Measurements from ENCODE around the gene PHF21A. TPM values are rescaled to one million over a fixed set of nuclear protein-coding genes. Genes with fewer than 3 reads are reported as not detected.

Gene PHF21A
- total and polyA plus RNA-seq, 2 donors (not counting 3 experiments of a cell fraction or from before 2014, with no cell fraction given), result 14.1 to 30.5 TPM

DNA sequence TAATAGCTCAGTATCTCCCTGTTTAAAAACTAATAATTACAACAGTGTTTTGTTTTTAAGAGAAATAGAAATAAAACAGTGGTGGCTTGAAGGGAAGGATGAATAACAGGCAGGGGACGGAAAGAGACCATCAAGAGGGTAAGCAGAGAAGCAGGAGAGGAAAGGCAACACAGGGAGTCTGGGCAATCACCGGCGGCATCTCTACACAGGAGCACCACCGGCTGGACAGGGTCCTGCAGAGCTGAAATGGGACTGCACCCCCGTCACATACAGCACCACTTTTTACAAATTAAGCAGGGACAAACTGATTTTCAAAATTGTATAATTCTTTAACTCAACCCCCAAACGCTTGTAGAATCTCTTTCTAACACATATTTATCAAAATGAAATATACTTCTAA lies 18.4 kb downstream of the PHF21A start:
- Histone ChIP-seq H3K27ac (ENCODE audit: insufficient read depth, low read depth, low read length) (no peak overlapping the region), H3K79me2 (ENCODE audit: control insufficient read depth, insufficient read depth, low read length) (no peaks in the 10 kb centered on the region), H3K27me3 (ENCODE audit: control insufficient read depth in 2 of 2, insufficient read depth in 2 of 2, low read length in 2 of 2) (no peaks in the 10 kb centered on the region), H3K4me2 (ENCODE audit: insufficient read depth, low read length) (no peak overlapping the region), H3K9ac (replicated peaks; ENCODE audit: extremely low read depth, insufficient read depth, low read length) (no peak overlapping the region), H3K9me1 (replicated peaks; ENCODE audit: control insufficient read depth, extremely low read depth, insufficient read depth, low read length) (no peaks in the 10 kb centered on the region), H3K36me3 (ENCODE audit: control insufficient read depth in 2 of 2, extremely low read depth in 1 of 2, insufficient read depth in 2 of 2, low read length in 2 of 2) (no peaks in the 10 kb centered on the region), H3K4me1 (ENCODE audit: control insufficient read depth, extremely low read depth, insufficient read depth, low read length) (peaks cover 5% of the 10 kb centered on the region), H2AFZ (ENCODE audit: low read depth, low read length) (no peak overlapping the region), H4K20me1 (replicated peaks; ENCODE audit: control insufficient read depth, extremely low read depth, insufficient read depth, low read length) (no peaks in the 10 kb centered on the region), H3K9me3 (replicated peaks; ENCODE audit: control insufficient read depth, insufficient read depth, low read length) (no peaks in the 10 kb centered on the region), H3K4me3 (replicated peaks in 1 of 3; ENCODE audit: insufficient read depth in 1 of 3, low read depth in 1 of 3, low read length in 3 of 3) (no peak overlapping the region)
- dilution Hi-C loops (cut with MboI; ENCODE audit: extremely low pct_ligation_motif_present, low sequenced_read_pairs), result no loop called here
- CTCF ChIA-PET, result interaction anchor here (1.0 to 1.7 kb wide), 2 partner anchors 8 to 72 kb away, joined by 3 to 4 read pairs; no protein-coding TSS in a partner anchor
- FAIRE-seq (no peak), DNase-seq (ENCODE audit: low read depth, low spot score) (no peak)
- intact Hi-C loops (cut with micrococcal nuclease), result no loop called here
- no TSS peak for BruUV-seq (replicated peaks)
- POLR2A ChIA-PET, result no interaction called here
- TF ChIP-seq POLR2AphosphoS5 (IDR thresholded peaks at IDR 0.05; ENCODE audit: insufficient read depth, low read depth, low read length) (no peak), JUN (IDR thresholded peaks at IDR 0.05; ENCODE audit: borderline replicate concordance, insufficient read depth, insufficient read length, low read depth) (no peak), EZH2 (IDR thresholded peaks at IDR 0.05; ENCODE audit: borderline replicate concordance, low read depth, low read length, severe bottlenecking) (no peak), MYC (IDR thresholded peaks at IDR 0.05; ENCODE audit: low read depth, low read length) (no peak), POLR2A (IDR thresholded peaks at IDR 0.05; ENCODE audit: low read depth, low read length) (no peak), FOS (IDR thresholded peaks at IDR 0.05; ENCODE audit: borderline replicate concordance, insufficient read depth, low read length) (no peak), GATA2 (IDR thresholded peaks at IDR 0.05; ENCODE audit: insufficient read depth, insufficient read length, low read depth, low read length) (no peak)
- TF ChIP-seq, protein P1, sequence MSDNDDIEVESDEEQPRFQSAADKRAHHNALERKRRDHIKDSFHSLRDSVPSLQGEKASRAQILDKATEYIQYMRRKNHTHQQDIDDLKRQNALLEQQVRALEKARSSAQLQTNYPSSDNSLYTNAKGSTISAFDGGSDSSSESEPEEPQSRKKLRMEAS (IDR thresholded peaks at IDR 0.05; ENCODE audit: insufficient read depth, insufficient read length), result no peak
- TF ChIP-seq, protein P2, sequence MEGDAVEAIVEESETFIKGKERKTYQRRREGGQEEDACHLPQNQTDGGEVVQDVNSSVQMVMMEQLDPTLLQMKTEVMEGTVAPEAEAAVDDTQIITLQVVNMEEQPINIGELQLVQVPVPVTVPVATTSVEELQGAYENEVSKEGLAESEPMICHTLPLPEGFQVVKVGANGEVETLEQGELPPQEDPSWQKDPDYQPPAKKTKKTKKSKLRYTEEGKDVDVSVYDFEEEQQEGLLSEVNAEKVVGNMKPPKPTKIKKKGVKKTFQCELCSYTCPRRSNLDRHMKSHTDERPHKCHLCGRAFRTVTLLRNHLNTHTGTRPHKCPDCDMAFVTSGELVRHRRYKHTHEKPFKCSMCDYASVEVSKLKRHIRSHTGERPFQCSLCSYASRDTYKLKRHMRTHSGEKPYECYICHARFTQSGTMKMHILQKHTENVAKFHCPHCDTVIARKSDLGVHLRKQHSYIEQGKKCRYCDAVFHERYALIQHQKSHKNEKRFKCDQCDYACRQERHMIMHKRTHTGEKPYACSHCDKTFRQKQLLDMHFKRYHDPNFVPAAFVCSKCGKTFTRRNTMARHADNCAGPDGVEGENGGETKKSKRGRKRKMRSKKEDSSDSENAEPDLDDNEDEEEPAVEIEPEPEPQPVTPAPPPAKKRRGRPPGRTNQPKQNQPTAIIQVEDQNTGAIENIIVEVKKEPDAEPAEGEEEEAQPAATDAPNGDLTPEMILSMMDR (IDR thresholded peaks at IDR 0.05; ENCODE audit: extremely low read depth in 1 of 2, insufficient read depth in 1 of 2, low read depth in 1 of 2, low read length in 2 of 2), result no peak

Measured in endothelial cell of umbilical vein (primary cell).